PFSK-1 (cell line): ENCODE measurements around the gene RNF144B.

Experiments
- POLR2AphosphoS5 ChIP-seq: IDR thresholded peaks from 2 replicates; pipeline ENCODE4 v1.6.1; 2012; ENCODE audit warnings: low read depth, mild to moderate bottlenecking, control low read depth, low read length, moderate library complexity
- TAF1 ChIP-seq: IDR thresholded peaks from 2 replicates; pipeline ENCODE4 v1.6.1; 2012; ENCODE audit warnings: low read length, control low read depth, borderline replicate concordance; ENCODE audit not compliant: insufficient read depth
- TF ChIP-seq, protein P1 (sequence below), 2 experiments: IDR thresholded peaks; 2 replicates each; pipeline versions ENCODE4 v1.6.1 to v1.8.0; 2011 to 2012; ENCODE audit warnings: low read depth in 2 of 2, low read length in 2 of 2, control low read depth in 1 of 2, inconsistent platforms in 1 of 2, mild to moderate bottlenecking in 1 of 2, moderate library complexity in 1 of 2; ENCODE audit not compliant: insufficient read depth in 1 of 2

GRCh38 chr6:18457065-18457737, 70.1 kb downstream of the RNF144B start:
- TF ChIP-seq TAF1: no peak
- TF ChIP-seq POLR2AphosphoS5: no peak
- TF ChIP-seq, protein P1, sequence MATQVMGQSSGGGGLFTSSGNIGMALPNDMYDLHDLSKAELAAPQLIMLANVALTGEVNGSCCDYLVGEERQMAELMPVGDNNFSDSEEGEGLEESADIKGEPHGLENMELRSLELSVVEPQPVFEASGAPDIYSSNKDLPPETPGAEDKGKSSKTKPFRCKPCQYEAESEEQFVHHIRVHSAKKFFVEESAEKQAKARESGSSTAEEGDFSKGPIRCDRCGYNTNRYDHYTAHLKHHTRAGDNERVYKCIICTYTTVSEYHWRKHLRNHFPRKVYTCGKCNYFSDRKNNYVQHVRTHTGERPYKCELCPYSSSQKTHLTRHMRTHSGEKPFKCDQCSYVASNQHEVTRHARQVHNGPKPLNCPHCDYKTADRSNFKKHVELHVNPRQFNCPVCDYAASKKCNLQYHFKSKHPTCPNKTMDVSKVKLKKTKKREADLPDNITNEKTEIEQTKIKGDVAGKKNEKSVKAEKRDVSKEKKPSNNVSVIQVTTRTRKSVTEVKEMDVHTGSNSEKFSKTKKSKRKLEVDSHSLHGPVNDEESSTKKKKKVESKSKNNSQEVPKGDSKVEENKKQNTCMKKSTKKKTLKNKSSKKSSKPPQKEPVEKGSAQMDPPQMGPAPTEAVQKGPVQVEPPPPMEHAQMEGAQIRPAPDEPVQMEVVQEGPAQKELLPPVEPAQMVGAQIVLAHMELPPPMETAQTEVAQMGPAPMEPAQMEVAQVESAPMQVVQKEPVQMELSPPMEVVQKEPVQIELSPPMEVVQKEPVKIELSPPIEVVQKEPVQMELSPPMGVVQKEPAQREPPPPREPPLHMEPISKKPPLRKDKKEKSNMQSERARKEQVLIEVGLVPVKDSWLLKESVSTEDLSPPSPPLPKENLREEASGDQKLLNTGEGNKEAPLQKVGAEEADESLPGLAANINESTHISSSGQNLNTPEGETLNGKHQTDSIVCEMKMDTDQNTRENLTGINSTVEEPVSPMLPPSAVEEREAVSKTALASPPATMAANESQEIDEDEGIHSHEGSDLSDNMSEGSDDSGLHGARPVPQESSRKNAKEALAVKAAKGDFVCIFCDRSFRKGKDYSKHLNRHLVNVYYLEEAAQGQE (IDR thresholded peaks at IDR 0.05; ENCODE audit: insufficient read depth in 1 of 2, low read depth in 2 of 2, low read length in 2 of 2): no peak
